Metanephros (tissue), 2 donors: ENCODE data around the gene EHD3. TPM values are rescaled to one million over a fixed set of nuclear protein-coding genes. Genes with fewer than 3 reads are reported as not detected.

Experiments used
- small RNA-seq: library from RNA; depleted of rRNA; stranded (forward); fragments of <200 nt; gene quantifications from one replicate; pipeline ENCODE3, GENCODE V24; 2014; ENCODE audit warnings: low replicate concordance
- total RNA-seq: library from RNA; depleted of rRNA; stranded (reverse); fragments of >200 nt; gene quantifications from one replicate; pipeline ENCODE4 v1.2.3, GENCODE V29; 2014

The EHD3 gene
- 26.4 TPM for total RNA-seq

DNA sequence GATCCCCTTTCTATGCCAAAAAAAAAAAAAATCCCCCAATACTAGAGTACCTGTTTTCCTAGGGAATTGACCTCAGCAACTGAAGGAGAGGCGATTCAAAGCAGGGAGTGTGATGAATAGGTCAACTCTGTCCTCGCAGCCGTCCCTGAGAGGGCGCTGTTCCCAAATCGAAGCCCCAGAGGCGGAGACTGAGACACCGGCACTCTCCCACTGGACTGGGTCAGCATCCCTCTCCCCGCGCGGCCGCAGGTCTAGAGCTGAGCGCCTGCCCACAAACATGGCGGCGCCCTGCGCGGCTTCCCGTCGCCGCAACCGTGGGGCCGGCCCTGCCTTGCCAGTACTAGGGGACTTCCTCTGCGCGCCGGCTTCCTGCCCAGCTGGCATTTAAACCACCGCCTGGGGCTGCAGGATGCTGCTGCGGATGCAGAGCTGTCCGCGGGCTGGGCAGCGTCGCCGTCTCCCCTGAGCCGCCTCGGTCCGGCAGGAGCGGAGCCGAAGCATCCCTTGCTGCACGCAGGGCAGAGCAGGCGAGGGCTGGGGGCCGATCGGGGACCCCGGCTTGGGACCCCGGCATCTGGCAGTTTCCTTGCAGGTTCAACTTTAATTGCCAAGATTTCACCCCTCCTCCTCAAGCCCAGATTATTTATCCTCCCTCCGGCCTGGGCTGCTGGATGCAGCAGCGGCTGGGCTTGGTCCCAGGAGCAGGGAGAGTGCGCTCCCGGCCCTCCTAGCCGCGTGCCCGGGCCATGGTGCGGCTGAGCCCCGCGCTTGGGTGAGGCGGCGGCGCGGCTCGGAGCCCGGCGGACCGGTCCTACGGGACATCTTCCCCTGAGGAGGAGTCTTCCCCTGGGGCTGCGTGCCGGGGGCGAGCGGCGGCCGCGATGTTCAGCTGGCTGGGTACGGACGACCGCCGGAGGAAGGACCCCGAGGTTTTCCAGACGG, at the start of gene EHD3:
EHD3 (plus strand) TSS at position 412 of the 942 bp plus-strand sequence; CDS start at position 882, 470 bp downstream.

DNA sequence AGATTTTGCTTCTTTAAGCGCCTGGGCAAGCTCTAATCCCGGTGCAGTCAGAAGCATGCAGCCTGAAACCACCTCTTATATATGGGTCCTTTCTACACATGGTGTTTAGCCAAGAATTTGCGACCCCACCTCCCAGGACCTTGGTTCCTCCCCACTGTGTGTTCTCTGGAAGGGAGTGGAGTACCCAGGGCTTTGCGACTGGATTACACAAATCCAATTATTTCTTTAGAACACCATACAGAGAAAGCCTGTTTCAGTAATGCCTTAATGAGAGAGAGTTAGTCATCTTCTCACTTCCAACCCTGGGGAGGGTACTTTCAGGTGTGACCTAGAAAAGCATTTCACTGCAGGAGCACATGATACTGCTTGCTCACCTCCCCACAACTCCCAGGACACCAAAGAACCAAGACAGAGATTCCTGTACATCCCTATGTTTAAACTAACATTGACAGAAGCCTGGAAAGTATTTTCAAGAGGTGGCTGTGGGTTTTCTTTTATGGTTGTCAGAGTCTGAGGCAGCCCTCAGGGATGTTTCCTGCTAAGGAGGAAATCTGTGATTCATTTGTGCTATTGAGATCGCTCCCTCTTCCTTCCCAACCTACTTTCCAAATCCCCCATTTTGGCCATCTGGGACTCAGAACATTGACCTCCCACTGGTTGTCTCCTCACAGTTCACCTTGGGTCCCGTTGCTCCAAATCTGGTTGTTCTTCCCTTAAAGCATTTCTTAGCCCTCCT, 16.3 kb upstream of the EHD3 start, which contains the start of gene CAPN14:
CAPN14 (minus strand) TSS at position 51 of the 736 bp plus-strand sequence. CDS start 12,068 bp downstream, outside the sequence.

Small RNA genes lying within 50 kb of the gene (small RNA-seq; reads per million reads assigned to genes)
- not detected for gene RNA5SP90

Other genes with a start within 250 kb of the EHD3 start
- 31.4 TPM for gene GALNT14, start 95.7 kb upstream of the EHD3 start, total RNA-seq
- gene CAPN14, start 16.6 kb upstream of the EHD3 start, total RNA-seq: 0.12 TPM
- 0.06 TPM for gene XDH, start 180.6 kb downstream of the EHD3 start, total RNA-seq